GM12874 (cell line): Measurements from ENCODE around the gene ERN2.

Experiments used
- CTCF ChIP-seq: IDR thresholded peaks from 2 replicates; pipeline ENCODE4 v1.5.1; 2011; ENCODE audit warnings: low read depth, mild to moderate bottlenecking, control low read depth, low read length, moderate library complexity; ENCODE audit not compliant: insufficient read depth

The ERN2 gene

GRCh38 chr16:23699100-23699499 lies 13.9 kb downstream of the ERN2 start:
- TF ChIP-seq CTCF = no peak

- no peak for TF ChIP-seq CTCF
Observed at GRCh38 chr16:23695756-23696155, 17.3 kb downstream of the ERN2 start.

GRCh38 chr16:23694644-23695373 lies 18.2 kb downstream of the ERN2 start:
- no peak for TF ChIP-seq CTCF

GRCh38 chr16:23694265-23694643 lies 18.8 kb downstream of the ERN2 start:
- no peak for TF ChIP-seq CTCF

- TF ChIP-seq CTCF = no peak
Observed at GRCh38 chr16:23692190-23692837, 20.7 kb downstream of the ERN2 start.

GRCh38 chr16:23691483-23692189 lies 21.4 kb downstream of the ERN2 start:
- TF ChIP-seq CTCF = no peak

GRCh38 chr16:23690771-23691482 lies 22.1 kb downstream of the ERN2 start:
- no peak for TF ChIP-seq CTCF
